NCI-H526 (cell line): ENCODE data around the gene MAGI2.

Experiments used
- DNase-seq, 2 experiments: peaks; one replicate each; lab custom pipeline; 2025; lab: John Stamatoyannopoulos, UW

The MAGI2 gene

DNA sequence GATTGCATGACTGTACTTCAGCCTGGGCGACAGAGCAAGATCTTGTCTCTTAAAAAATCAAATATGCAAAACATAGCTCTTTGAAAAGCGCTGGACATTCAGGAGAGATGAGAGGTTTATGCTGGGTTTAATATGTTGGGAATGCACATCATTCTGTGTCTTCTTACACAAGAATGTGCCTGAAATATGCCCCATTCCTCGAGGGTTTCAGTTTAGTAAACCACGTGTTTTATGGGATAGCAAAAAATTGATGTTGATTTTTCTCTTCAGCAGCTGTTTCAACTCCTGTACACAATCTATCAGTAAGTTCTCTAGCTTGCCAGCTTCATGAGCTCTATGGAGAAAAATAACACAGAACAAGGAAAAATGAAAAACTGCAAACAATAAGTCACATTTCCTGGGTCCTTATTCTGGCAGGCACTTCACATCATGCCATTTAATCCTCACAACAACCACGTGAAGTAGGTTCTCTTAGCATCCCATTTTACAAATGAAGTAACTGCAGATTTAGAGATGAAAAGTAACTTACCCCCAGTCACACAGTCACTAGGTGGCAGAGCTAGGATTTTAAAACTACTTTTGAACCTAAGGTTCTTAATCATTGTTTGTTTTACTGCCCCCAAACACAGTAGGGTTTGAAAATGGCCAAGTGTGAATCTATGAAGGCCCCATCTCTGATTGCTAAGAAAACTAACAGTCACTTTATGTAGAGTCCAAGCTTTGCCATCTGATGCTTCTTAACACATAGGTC is 1231.3 kb downstream of the MAGI2 start:
- peak in 1 of 2 experiments; percentile 33 for DNase-seq

DNA sequence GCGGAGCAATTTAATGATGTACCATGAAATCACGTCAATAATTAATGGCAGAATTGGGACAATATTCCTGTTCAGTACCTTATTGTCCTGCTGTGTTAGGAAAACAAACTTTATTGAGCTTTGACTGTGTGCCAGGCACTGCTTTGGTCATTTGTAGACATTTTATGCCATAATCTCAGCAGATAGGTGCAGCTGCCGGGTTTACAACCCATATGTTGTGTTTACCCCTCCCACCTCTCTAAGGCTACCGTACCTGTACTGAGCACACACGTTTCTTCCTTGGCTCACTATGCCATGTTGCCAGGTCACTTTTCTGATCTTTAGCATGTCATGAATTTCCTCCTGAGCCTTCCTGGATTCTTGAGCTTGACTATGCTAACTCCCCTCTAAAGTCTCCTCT is 1232.7 kb downstream of the MAGI2 start:
- no peak for DNase-seq

DNA sequence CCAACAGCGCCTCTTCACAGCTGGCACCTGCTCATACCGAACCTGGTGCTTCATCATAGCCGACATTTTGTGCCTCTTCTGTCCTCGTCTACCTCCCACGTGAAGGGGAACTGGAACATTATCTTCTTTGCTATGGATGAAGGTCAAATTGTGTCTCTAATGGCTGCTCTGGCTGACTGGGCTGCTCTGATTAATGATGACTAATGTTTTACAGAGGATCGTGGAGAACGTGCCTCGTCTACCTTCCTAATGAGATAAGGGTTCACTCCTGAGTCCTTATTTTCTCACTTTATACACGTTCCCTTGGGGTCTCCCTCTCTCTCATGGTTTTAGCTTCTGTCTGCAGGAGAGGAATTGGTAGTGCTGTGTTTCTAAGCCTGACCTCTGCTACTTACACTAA is 1234.6 kb downstream of the MAGI2 start:
- no peak for DNase-seq

- DNase-seq = no peak
Observed at GRCh38 chr7:78218051-78218450, 1235.4 kb downstream of the MAGI2 start.

DNA sequence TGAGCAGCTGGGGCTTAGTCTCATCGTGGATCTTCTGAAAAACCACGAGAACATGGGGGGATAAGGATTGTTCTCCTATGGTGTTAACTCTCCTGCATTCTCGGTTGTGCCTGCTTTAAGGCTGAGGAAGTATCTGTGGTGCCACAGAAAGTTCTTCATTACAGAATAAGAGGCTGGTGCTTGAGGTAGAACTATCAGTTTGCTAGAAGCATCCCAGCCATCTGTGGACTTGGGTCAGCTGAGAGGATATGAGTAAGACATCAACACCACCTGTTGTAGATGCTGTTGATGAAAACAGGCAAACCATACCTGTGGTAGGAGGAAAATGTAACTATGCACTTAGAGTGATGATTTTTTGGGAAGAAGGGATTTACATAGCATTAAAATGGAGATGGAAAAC is 1238.3 kb downstream of the MAGI2 start:
- DNase-seq = no peak

DNA sequence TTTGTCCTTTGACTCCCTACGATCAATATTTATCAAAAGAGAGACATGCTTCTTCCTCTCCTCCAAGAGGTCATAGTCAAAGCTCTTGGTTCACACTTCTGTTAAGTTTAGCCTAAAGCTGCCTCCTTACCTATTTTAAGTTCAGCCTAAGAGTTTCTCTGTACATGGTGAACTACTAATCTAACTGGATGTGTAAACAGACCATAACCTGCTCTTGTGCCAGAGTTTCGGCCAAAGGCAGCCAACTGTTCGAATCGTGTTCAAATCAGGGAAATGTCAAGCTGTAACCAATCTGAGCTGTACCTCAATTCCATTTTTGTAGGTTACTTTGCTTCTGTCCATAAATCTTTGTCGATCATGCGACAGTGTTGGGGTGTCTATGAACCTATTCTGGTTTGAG is 1240.1 kb downstream of the MAGI2 start:
- no peak for DNase-seq

GRCh38 chr7:78212476-78213060 is 1240.9 kb downstream of the MAGI2 start:
- no peak for DNase-seq

GRCh38 chr7:78207269-78207668 is 1246.2 kb downstream of the MAGI2 start:
- no peak for DNase-seq

GRCh38 chr7:78206769-78207168 is 1246.7 kb downstream of the MAGI2 start:
- DNase-seq = peak in 1 of 2 experiments; percentile 19

DNA sequence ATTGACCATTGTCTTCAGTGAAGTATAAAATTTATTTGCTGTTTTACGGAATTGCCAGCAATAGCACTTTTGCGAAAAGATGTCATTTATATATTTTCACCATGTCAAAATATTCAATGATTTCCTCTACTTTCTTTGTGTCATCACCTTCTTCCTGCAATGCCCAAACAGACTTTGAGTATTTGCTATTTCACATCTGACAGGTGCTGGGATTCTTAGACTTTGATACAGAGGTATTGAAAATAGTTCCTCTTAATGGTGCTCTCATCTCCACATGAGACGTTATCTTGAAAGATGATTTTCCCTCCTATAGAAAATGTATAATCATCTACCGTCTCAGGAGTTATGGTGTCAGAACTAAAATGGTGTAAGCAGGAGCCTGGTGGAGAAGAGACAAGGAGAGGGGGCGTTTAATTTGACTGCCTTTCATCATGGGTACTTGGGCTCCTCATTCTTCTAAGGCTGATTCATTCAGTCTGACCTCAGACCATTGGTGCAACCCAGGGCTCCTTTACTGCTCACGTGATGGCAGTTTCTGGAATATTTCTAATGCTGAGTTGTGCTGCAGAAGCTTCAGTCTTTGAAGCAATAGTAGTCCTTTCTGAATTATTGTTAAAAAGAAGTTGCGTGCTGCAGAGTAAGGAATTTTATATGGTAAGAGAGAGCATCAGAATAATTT is 1250.3 kb downstream of the MAGI2 start:
- no peak for DNase-seq

DNA sequence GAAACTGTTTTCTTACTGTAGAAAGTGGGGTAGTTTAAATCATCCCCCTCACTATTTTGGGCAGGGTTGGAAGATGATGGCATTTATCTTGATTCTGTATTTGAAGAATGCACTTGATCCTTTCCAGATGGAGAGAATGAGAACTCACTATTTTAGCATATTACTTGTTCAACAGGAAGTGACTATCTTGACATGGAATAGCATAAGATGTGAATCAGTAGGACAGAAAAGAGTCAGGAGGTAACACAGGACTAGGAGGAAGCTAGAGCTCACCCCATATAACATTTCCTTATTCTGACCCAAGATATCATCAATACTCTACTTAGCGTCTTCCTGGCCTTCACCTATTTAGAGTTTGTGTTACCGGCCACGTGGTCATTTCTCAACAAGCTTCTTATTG is 1254.7 kb downstream of the MAGI2 start:
- no peak for DNase-seq

DNA sequence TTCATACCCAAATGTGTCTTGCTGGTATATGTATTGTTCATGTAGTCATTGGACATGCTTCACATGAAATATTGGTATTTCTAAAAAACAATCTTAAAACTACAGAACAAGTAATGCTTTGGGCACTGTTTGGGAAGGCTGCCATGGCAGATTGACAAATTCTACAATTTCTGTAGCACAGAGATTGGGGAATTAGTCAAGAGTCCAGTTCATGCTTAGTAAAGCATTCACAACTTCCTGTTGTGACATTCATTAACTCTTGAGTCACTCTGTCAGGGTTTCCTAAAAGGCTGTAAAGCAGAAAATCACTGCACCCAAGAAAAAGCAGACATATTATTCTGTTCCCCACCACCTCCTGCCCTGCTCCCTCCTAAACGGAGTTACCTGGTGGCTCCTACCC is 1256.0 kb downstream of the MAGI2 start:
- DNase-seq = no peak

DNA sequence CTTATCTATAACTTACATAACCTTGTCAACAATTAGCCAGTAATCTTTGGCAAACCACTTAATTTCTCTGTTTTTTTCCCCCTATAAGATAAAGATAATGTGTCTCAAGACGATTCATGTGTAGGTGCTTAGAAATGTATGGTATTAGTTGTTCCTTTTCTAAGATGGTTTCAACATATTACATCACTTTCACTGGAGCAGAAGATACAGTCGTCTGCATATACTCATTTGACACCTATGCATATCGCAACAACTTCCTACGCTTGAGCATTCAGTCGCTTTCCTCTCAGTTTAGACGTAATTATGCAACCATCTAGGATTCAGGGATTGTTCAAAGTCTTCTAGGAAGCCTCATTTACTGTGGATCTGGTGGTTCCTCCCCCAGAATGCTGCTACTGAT is 1258.2 kb downstream of the MAGI2 start:
- no peak for DNase-seq

- DNase-seq = no peak
Observed at GRCh38 chr7:78194611-78195010, 1258.9 kb downstream of the MAGI2 start.

DNA sequence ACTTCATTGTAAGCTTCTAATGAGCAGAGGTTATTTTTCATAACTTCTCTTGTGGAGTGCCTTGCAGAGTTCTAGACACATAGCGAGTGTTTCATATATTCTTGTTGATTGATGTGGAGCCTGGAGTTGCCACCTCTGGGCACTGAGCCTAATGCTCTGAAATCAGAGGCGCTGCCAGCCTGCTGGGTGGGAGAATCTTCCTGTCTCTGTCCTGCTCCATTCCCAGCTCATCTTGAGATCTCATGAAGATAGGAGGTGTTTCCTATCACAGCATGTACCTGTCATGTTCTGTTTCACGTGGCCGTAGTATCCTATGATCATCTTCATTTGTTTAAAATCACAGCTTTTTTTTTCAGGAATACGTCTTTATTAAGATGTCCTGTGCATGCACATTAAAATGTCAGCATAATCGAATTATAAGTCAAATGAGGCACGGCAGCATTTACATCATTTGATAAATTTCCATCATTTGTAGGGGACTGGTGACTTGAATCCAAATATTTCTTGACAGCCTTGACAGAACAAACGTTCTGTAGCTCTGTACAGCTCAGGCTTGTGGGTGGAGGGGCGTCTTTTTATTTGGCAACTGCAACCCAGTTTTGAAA is 1261.9 kb downstream of the MAGI2 start:
- DNase-seq = no peak

DNA sequence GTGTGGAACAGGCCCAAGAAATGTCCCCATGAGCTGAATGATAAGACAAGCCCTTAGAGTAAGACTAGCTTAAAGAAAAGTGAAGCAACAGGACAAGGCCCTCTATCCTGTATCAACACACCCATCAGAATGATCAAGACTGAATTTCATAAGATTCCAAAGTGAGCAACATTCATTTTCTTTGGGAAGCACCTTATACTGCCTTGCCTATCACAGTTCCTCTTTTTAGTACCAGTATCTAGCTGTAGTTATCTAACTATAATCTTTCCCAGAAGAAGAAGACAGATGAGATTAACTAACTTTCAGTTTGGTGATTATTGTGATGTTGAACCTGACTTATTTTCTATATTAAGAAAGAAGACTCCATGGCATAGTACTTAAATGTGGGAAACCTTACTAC is 1263.7 kb downstream of the MAGI2 start:
- no peak for DNase-seq

GRCh38 chr7:78185149-78185745 is 1268.2 kb downstream of the MAGI2 start:
- peak in 1 of 2 experiments; percentile 42 for DNase-seq

- no peak for DNase-seq
Observed at GRCh38 chr7:78184299-78184698, 1269.2 kb downstream of the MAGI2 start.

DNA sequence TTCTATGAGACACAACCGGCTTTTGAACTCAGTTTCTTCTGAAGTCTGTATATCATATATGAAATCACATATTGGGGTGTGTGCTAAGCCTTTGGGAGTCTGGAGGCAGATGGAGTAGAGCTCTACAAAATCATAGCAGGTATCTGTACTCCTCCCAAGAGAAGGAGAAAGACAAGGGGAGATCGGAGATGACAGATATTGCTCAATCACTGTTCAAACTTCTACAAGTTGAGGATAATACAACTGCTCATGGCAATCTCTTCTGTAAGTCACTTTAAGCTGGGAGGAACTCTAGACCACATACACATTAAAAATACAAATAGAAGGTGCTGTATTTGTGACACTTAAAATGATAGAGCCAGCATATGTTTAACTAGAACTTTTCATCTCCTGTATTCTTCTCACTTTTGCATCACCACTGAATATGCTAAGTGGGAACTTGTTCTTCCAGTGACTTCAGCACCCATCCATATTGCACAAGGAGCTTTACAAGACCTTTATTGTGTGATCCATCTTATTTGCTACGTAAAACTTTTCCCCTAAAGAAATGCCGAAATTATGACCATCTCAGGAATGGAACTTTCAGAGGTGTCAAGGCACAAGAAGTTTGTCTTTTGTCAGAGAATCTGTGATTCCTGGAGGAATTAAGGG is 1273.5 kb downstream of the MAGI2 start:
- DNase-seq = no peak

GRCh38 chr7:78179211-78179610 is 1274.3 kb downstream of the MAGI2 start:
- peak; percentile 38 to 62 for DNase-seq

GRCh38 chr7:78178319-78178718 is 1275.1 kb downstream of the MAGI2 start:
- no peak for DNase-seq

- DNase-seq = no peak
Observed at GRCh38 chr7:78176171-78176570, 1277.3 kb downstream of the MAGI2 start.
